ENCODE measurements around the gene R3HCC1L. TPM values are rescaled to one million over a fixed set of nuclear protein-coding genes. Genes with fewer than 3 reads are reported as not detected.

Gene R3HCC1L
- total and polyA plus RNA-seq, 2 of the 4 experiments (the other 2 are of a cell fraction), result 8.3 to 14.7 TPM

DNA sequence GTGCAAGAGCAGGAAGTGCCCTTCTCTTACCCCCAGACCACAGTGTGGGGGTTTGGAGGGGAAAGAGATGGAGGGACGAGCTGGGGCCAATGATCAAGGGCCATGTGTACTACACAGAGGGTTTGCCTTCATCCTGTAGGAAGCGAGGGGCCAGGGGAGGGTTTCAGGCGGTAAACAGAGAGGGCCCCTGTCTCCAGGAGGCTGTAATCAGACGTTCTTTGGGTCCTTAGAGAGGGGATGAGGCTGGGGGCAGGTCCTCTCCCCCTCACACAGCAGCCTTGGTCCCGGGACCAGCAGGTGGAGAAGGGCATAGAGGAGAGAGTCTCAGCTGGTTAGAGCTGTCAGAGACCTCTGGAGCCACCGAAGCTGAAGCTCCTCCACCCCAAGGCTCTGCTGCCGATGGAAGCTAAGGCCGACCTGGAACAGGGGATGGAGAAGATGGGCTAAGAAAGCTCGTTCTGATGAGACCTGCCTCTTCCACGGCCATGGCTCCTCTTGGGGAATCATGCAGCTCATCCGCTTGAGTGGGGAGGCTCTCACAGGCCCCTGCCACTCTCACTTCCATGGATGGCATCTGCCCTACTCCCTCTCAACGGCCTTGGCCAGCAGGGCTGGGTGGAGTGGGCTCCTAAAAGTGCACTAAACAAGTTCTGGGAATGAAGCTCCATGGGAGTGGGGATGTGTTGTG, 130.1 kb downstream of the R3HCC1L start:
- no peak overlapping the region for H2BK20ac ChIP-seq (ENCODE audit: low read depth, low read length)
- no peak overlapping the region for H3K9ac ChIP-seq (ENCODE audit: low read depth, low read length)
- POLR2A ChIA-PET (ENCODE audit: unreplicated experiment), result no interaction called here
- H3K9me1 ChIP-seq (ENCODE audit: insufficient read depth, low read length), result peaks cover 23% of the 10 kb centered on the region
- DNase-seq, result no peak
- dilution Hi-C loops (cut with HindIII; ENCODE audit: low sequenced_read_pairs, unreplicated experiment) (no loop called here), intact Hi-C loops (cut with micrococcal nuclease) (no loop called here), in situ Hi-C loops (cut with MboI; ENCODE audit: low sequenced_read_pairs) (no loop called here)
- peak overlapping the region; percentile 42 for H2AK9ac ChIP-seq (replicated peaks; ENCODE audit: low read depth, low read length, poor library complexity)
- H3K9me3 ChIP-seq (ENCODE audit: control insufficient read depth, insufficient read depth, low read length), result no peaks in the 10 kb centered on the region
- H3K18ac ChIP-seq (ENCODE audit: low read depth, low read length), result no peak overlapping the region
- CTCF ChIA-PET, result interaction anchor here (0.6 kb wide), 2 partner anchors 130 to 155 kb away, joined by 3 read pairs; no protein-coding TSS in a partner anchor
- H3K4me3 ChIP-seq (ENCODE audit: insufficient read depth, low read depth, low read length), result no peak overlapping the region
- no peak for TF ChIP-seq MXI1 (IDR thresholded peaks at IDR 0.05; ENCODE audit: borderline replicate concordance, low read depth, low read length)
- no peak for TF ChIP-seq NFE2L2 (IDR thresholded peaks at IDR 0.05; ENCODE audit: low read depth, low read length)
- TF ChIP-seq MAFK (IDR thresholded peaks at IDR 0.05; ENCODE audit: low read depth, low read length), result no peak
- TF ChIP-seq, protein P1, sequence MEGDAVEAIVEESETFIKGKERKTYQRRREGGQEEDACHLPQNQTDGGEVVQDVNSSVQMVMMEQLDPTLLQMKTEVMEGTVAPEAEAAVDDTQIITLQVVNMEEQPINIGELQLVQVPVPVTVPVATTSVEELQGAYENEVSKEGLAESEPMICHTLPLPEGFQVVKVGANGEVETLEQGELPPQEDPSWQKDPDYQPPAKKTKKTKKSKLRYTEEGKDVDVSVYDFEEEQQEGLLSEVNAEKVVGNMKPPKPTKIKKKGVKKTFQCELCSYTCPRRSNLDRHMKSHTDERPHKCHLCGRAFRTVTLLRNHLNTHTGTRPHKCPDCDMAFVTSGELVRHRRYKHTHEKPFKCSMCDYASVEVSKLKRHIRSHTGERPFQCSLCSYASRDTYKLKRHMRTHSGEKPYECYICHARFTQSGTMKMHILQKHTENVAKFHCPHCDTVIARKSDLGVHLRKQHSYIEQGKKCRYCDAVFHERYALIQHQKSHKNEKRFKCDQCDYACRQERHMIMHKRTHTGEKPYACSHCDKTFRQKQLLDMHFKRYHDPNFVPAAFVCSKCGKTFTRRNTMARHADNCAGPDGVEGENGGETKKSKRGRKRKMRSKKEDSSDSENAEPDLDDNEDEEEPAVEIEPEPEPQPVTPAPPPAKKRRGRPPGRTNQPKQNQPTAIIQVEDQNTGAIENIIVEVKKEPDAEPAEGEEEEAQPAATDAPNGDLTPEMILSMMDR (conservative IDR thresholded peaks at IDR 0.05; ENCODE audit: low read depth, low read length), result no peak
- TF ChIP-seq, protein P2, sequence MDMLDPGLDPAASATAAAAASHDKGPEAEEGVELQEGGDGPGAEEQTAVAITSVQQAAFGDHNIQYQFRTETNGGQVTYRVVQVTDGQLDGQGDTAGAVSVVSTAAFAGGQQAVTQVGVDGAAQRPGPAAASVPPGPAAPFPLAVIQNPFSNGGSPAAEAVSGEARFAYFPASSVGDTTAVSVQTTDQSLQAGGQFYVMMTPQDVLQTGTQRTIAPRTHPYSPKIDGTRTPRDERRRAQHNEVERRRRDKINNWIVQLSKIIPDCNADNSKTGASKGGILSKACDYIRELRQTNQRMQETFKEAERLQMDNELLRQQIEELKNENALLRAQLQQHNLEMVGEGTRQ (IDR thresholded peaks at IDR 0.05; ENCODE audit: low read depth, low read length), result no peak
- TF ChIP-seq BHLHE40 (IDR thresholded peaks at IDR 0.05; ENCODE audit: low read depth, low read length), result no peak
- H3K56ac ChIP-seq (ENCODE audit: extremely low read depth, insufficient read depth, low read length), result no peak overlapping the region
- H3K27me3 ChIP-seq (ENCODE audit: control insufficient read depth, insufficient read depth, low read length), result no peaks in the 10 kb centered on the region
- WGBS, 2 experiments (ENCODE audit: extremely low coverage in 2 of 2, insufficient read length in 1 of 2), result no CpG with 5 or more reads among the region's 12 CpGs
- H4K91ac ChIP-seq (ENCODE audit: insufficient read depth, low read depth, low read length), result no peak overlapping the region
- H2AFZ ChIP-seq (replicated peaks; ENCODE audit: low read length, poor library complexity), result no peak overlapping the region
- no peak overlapping the region; the same call in 1 of the 2 replicates for H3K23ac ChIP-seq (ENCODE audit: low read depth, low read length)
- H3K4me2 ChIP-seq (ENCODE audit: low read depth, low read length), result no peak overlapping the region
- no peak overlapping the region for H4K5ac ChIP-seq (ENCODE audit: low read depth, low read length)
- no peak overlapping the region for H2AK5ac ChIP-seq (ENCODE audit: low read depth, low read length)
- H3K4me1 ChIP-seq (ENCODE audit: control insufficient read depth, insufficient read depth, low read length), result peaks cover 27% of the 10 kb centered on the region
- H3K4ac ChIP-seq (ENCODE audit: low read depth, low read length), result peak overlapping the region; percentile 13; the same call in 1 of the 2 replicates
- no peak for ATAC-seq (ENCODE audit: low read depth)
- no peak overlapping the region for H3K27ac ChIP-seq (ENCODE audit: insufficient read depth, low read length)
- no peak overlapping the region for H4K8ac ChIP-seq (ENCODE audit: low read depth in 2 of 2, low read length in 2 of 2)
- H2BK5ac ChIP-seq (ENCODE audit: low read depth, low read length, poor library complexity, severe bottlenecking), result no peak overlapping the region
- no peak overlapping the region for H2BK120ac ChIP-seq (ENCODE audit: low read depth, low read length)
- no peaks in the 10 kb centered on the region; the same call in none of the 2 replicates for H4K20me1 ChIP-seq (ENCODE audit: insufficient read depth, low read length)
- BruUV-seq (replicated peaks), result no TSS peak
- no peak overlapping the region for H2BK15ac ChIP-seq (ENCODE audit: low read depth, low read length)
- H3K14ac ChIP-seq (replicated peaks; ENCODE audit: low read depth, low read length), result no peak overlapping the region
- H3K79me1 ChIP-seq (ENCODE audit: low read depth in 1 of 2, low read length in 2 of 2), result peaks cover 0 to 5% of the 10 kb centered on the region in 2 experiments; a peak in 1 of 4 replicates
- H3K36me3 ChIP-seq (ENCODE audit: control insufficient read depth, insufficient read depth, low read length), result no peaks in the 10 kb centered on the region
